HCT116 (cell line): Measurements from ENCODE around the gene DOHH. TPM values are rescaled to one million over a fixed set of nuclear protein-coding genes. Genes with fewer than 3 reads are reported as not detected.

Source experiments
- ATAC-seq: fragments of 200-7000 bp; cut with Tn5 transposase; 2 replicates; pipeline ENCODE4 v1.9.1; 2020; ENCODE audit warnings: mild to moderate bottlenecking, moderate library complexity
- BruUV-seq: library from RNA; stranded (reverse); fragments of 400-500 nt; replicated peaks from 2 replicates; lab custom pipeline; 2021; lab: Mats Ljungman, UMichigan
- CTCF ChIA-PET: fragments of 300-600 bp; sonication (Branson Sonifier 250); formaldehyde crosslinking; loops from one replicate; lab custom pipeline; 2021; ENCODE audit warnings: antibody characterized with exemption; lab: Charles Lee
- POLR2A ChIA-PET: fragments of 300-600, 350-600 bp; sonication (Branson Sonifier 250); formaldehyde crosslinking; loops from one replicate; lab custom pipeline; 2021; ENCODE audit warnings: antibody characterized with exemption; lab: Charles Lee
- RAD21 ChIA-PET, 2 experiments: fragments of 300-600 bp; sonication (Branson Sonifier 250); formaldehyde crosslinking; loops; one replicate each; lab custom pipeline; 2023; ENCODE audit warnings: low total read pairs in 2 of 2; ENCODE audit not compliant: uncharacterized antibody in 2 of 2, unreplicated experiment in 2 of 2, low non-redundant PET in 1 of 2; lab: Charles Lee
- DNase-seq: peaks from one replicate; pipeline ENCODE4 v3.0.0-alpha.2; 2010; ENCODE audit warnings: low read depth, low spot score
- H2AFZ ChIP-seq: fragments of 200-600 bp; shearing (Covaris generic), sonication (generic); 2 replicates; pipeline ENCODE4 v1.6.1; 2017; ENCODE audit warnings: low read depth, mixed run types, mixed read lengths, antibody characterized with exemption, low read length; ENCODE audit not compliant: poor library complexity, severe bottlenecking
- H3K27ac ChIP-seq: 2 replicates; pipeline ENCODE4 v1.5.1; 2012; ENCODE audit warnings: low read depth, low read length
- H3K27me3 ChIP-seq: fragments of 200-600 bp; sonication (generic); 2 replicates; pipeline ENCODE4 v1.6.1; 2016; ENCODE audit warnings: mixed run types, low read length, mixed read lengths; ENCODE audit not compliant: insufficient read depth
- H3K36me3 ChIP-seq, 2 experiments: fragments of 200-500 bp in 1 of 2; fragments of 200-600 bp in 1 of 2; sonication (Bioruptor generic) in 1 of 2; sonication (generic) in 1 of 2; 2 replicates each; pipeline versions ENCODE4 v1.5.1 to v1.6.1; 2014 to 2016; ENCODE audit warnings: low read length in 2 of 2, inconsistent platforms in 1 of 2, mixed read lengths in 1 of 2, mixed run types in 1 of 2; ENCODE audit not compliant: insufficient read depth in 2 of 2, control insufficient read depth in 1 of 2
- H3K4me1 ChIP-seq, 2 experiments: fragments of 200-600 bp in 1 of 2; sonication (generic) in 1 of 2; 2 replicates each; pipeline versions ENCODE4 v1.5.1 to v1.6.1; 2012 to 2017; ENCODE audit warnings: low read length in 2 of 2, inconsistent platforms in 1 of 2, mild to moderate bottlenecking in 1 of 2, mixed read lengths in 1 of 2, mixed run types in 1 of 2, moderate library complexity in 1 of 2; ENCODE audit not compliant: insufficient read depth in 2 of 2, control insufficient read depth in 1 of 2
- H3K4me2 ChIP-seq: fragments of 200-600 bp; sonication (generic); 2 replicates; pipeline ENCODE4 v1.6.1; 2017; ENCODE audit warnings: mixed run types, low read length, mixed read lengths
- H3K4me3 ChIP-seq, 2 experiments: fragments of 200-600 bp in 1 of 2; sonication (generic) in 1 of 2; replicated peaks in 1 of 2; 2 replicates each; pipeline ENCODE4 v1.5.1; 2011 to 2016; ENCODE audit warnings: low read length in 2 of 2, control low read depth in 1 of 2, low read depth in 1 of 2, mild to moderate bottlenecking in 1 of 2, mixed read lengths in 1 of 2, mixed run types in 1 of 2
- H3K79me2 ChIP-seq: fragments of 200-600 bp; sonication (generic); 2 replicates; pipeline ENCODE4 v1.6.1; 2017; ENCODE audit warnings: mild to moderate bottlenecking, mixed run types, low read length, moderate library complexity, mixed read lengths; ENCODE audit not compliant: insufficient read depth
- H3K9ac ChIP-seq: fragments of 200-600 bp; sonication (generic); 2 replicates; pipeline ENCODE4 v1.6.1; 2016; ENCODE audit warnings: low read length, mixed read lengths
- H3K9me2 ChIP-seq: fragments of 200-600 bp; sonication (generic), shearing (Covaris generic); 2 replicates; pipeline ENCODE4 v1.6.1; 2017; ENCODE audit warnings: mixed run types, mild to moderate bottlenecking, moderate library complexity; ENCODE audit not compliant: insufficient read depth
- H3K9me3 ChIP-seq, 2 experiments: fragments of 200-500 bp in 1 of 2; fragments of 200-600 bp in 1 of 2; sonication (Bioruptor generic) in 1 of 2; sonication (generic) in 1 of 2; 2 replicates each; pipeline ENCODE4 v1.6.1; 2014 to 2017; ENCODE audit warnings: low read length in 2 of 2, mixed read lengths in 2 of 2, inconsistent platforms in 1 of 2, low read depth in 1 of 2, mild to moderate bottlenecking in 1 of 2, mixed run types in 1 of 2, moderate library complexity in 1 of 2; ENCODE audit not compliant: control insufficient read depth in 1 of 2, insufficient read depth in 1 of 2
- H4K20me1 ChIP-seq: fragments of 200-600 bp; sonication (generic), shearing (Covaris generic); 2 replicates; pipeline ENCODE4 v1.6.1; 2017; ENCODE audit warnings: mixed run types, mild to moderate bottlenecking, moderate library complexity; ENCODE audit not compliant: insufficient read depth
- CBX3 ChIP-seq: IDR thresholded peaks from 2 replicates; pipeline ENCODE4 v1.6.1; 2012; ENCODE audit warnings: low read depth
- CEBPB ChIP-seq: IDR thresholded peaks from 2 replicates; pipeline ENCODE4 v1.6.1; 2012; ENCODE audit warnings: low read depth
- CTCF ChIP-seq, 3 experiments: fragments of 200-600 bp in 1 of 3; sonication (generic) in 1 of 3; IDR thresholded peaks in 2 of 3; conservative IDR thresholded peaks in 1 of 3; 2 replicates each; pipeline ENCODE4 v1.5.1; 2012 to 2017; ENCODE audit warnings: low read depth in 2 of 3, low read length in 2 of 3, antibody characterized with exemption in 1 of 3, borderline replicate concordance in 1 of 3, control low read depth in 1 of 3, mild to moderate bottlenecking in 1 of 3, mixed read lengths in 1 of 3, mixed run types in 1 of 3, moderate library complexity in 1 of 3; ENCODE audit not compliant: insufficient read depth in 1 of 3
- EZH2 ChIP-seq: fragments of 200-600 bp; sonication (generic); IDR thresholded peaks from 2 replicates; pipeline ENCODE4 v1.6.1; 2017; ENCODE audit warnings: antibody characterized with exemption, mixed run types
- EZH2phosphoT487 ChIP-seq: fragments of 200-600 bp; IDR thresholded peaks from 2 replicates; pipeline ENCODE4 v1.6.1; 2018; ENCODE audit warnings: antibody characterized with exemption, borderline replicate concordance
- JUND ChIP-seq: IDR thresholded peaks from 2 replicates; pipeline ENCODE4 v1.6.1; 2012
- SIN3A ChIP-seq: IDR thresholded peaks from 2 replicates; pipeline ENCODE4 v1.6.1; 2012; ENCODE audit warnings: low read depth
- SRF ChIP-seq: IDR thresholded peaks from 2 replicates; pipeline ENCODE4 v1.6.1; 2012; ENCODE audit warnings: low read depth
- TCF7L2 ChIP-seq: IDR thresholded peaks from 2 replicates; pipeline ENCODE4 v1.7.0; 2011; ENCODE audit warnings: borderline replicate concordance, inconsistent platforms; ENCODE audit not compliant: insufficient read depth, insufficient read length; ENCODE audit errors: extremely low read depth
- intact Hi-C: fragments of 100-400 bp; cut with micrococcal nuclease; formaldehyde crosslinking; loops from 2 replicates; pipeline ENCODE4 v1.10.0; 2022
- total RNA-seq: library from RNA; stranded (reverse); gene quantifications from one replicate; pipeline ENCODE4 v1.2.1, GENCODE V29; 2021; ENCODE audit not compliant: unreplicated experiment
- TF ChIP-seq, protein P1 (sequence below): IDR thresholded peaks from 2 replicates; pipeline ENCODE4 v1.6.1; 2012

DOHH gene
- total RNA-seq, 1 experiment from 2014 or later, result 20.9 TPM

- ChIA-PET RAD21 (no interaction called here), CTCF (no interaction called here), POLR2A (no interaction called here)
- Histone ChIP-seq H3K27me3 (no peaks in the 10 kb centered on the region), H3K27ac (no peak overlapping the region), H2AFZ (no peak overlapping the region), H3K4me3 (no peak overlapping the region), H3K79me2 (peaks cover 3% of the 10 kb centered on the region; the same call in 1 of the 2 replicates), H3K9me2 (no peaks in the 10 kb centered on the region), H3K36me3 (peaks cover 10 to 20% of the 10 kb centered on the region in 2 experiments; a peak in 3 of 4 replicates), H4K20me1 (no peaks in the 10 kb centered on the region), H3K4me1 (no peaks in the 10 kb centered on the region), H3K9ac (no peak overlapping the region), H3K9me3 (no peaks in the 10 kb centered on the region), H3K4me2 (no peak overlapping the region)
- no peak for TF ChIP-seq TCF7L2
- TF ChIP-seq, protein P1, sequence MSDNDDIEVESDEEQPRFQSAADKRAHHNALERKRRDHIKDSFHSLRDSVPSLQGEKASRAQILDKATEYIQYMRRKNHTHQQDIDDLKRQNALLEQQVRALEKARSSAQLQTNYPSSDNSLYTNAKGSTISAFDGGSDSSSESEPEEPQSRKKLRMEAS, result no peak
- TF ChIP-seq EZH2phosphoT487, result no peak
- intact Hi-C loops, result no loop called here
- ATAC-seq, result no peak
- no TSS peak for BruUV-seq
- DNase-seq, result no peak
Measured at GRCh38 chr19:3527238-3527910, 26.9 kb upstream of the DOHH start.

- H3K9me3 ChIP-seq, result no peaks in the 10 kb centered on the region
- ATAC-seq (no peak), DNase-seq (no peak)
- no peak overlapping the region for H2AFZ ChIP-seq
- no peak for TF ChIP-seq JUND
- TF ChIP-seq EZH2, result no peak
- TF ChIP-seq SRF, result no peak
- TF ChIP-seq EZH2phosphoT487, result no peak
- no peak for TF ChIP-seq CEBPB
- peak in 2 of 3 experiments; percentile 8 to 24; a peak in 1 of 6 replicates for TF ChIP-seq CTCF (IDR thresholded peaks at IDR 0.05 in 2 of 3, conservative IDR thresholded peaks at IDR 0.05 in 1 of 3; ENCODE audit: borderline replicate concordance in 1 of 3, insufficient read depth in 1 of 3, low read depth in 2 of 3, low read length in 2 of 3)
- TF ChIP-seq SIN3A, result no peak
- TF ChIP-seq CBX3, result no peak
- H3K9me2 ChIP-seq, result no peaks in the 10 kb centered on the region
- H4K20me1 ChIP-seq, result no peaks in the 10 kb centered on the region
- RAD21 ChIA-PET, result no interaction called here
- H3K79me2 ChIP-seq, result peaks cover 9% of the 10 kb centered on the region; the same call in 1 of the 2 replicates
- no peak overlapping the region for H3K4me2 ChIP-seq
- no peak overlapping the region for H3K9ac ChIP-seq
- H3K36me3 ChIP-seq, result peaks cover 10 to 16% of the 10 kb centered on the region in 2 experiments; a peak in 3 of 4 replicates
- no peaks in the 10 kb centered on the region for H3K4me1 ChIP-seq
- POLR2A ChIA-PET, result no interaction called here
- no peaks in the 10 kb centered on the region for H3K27me3 ChIP-seq
- CTCF ChIA-PET, result no interaction called here
- H3K27ac ChIP-seq, result no peak overlapping the region
- intact Hi-C loops, result no loop called here
- no TSS peak for BruUV-seq
- no peak overlapping the region for H3K4me3 ChIP-seq
Measured at GRCh38 chr19:3526507-3527237, 26.2 kb upstream of the DOHH start.
